Mucosa of rectum (tissue), 2 donors: ENCODE results near the gene GHRL.

Source experiments
- H3K27ac ChIP-seq, 2 donors: one replicate each; pipeline ENCODE4 v1.7.0; 2013; ENCODE audit warnings: inconsistent platforms in 2 of 2, low read depth in 2 of 2, low read length in 2 of 2
- H3K27me3 ChIP-seq, 2 donors: one replicate each; pipeline ENCODE4 v1.7.0; 2013; ENCODE audit warnings: low read length in 2 of 2; ENCODE audit not compliant: control insufficient read depth in 2 of 2, insufficient read depth in 2 of 2
- H3K36me3 ChIP-seq, 2 donors: one replicate each; pipeline ENCODE4 v1.7.0; 2013; ENCODE audit warnings: low read length in 2 of 2; ENCODE audit not compliant: control insufficient read depth in 2 of 2, insufficient read depth in 2 of 2
- H3K4me1 ChIP-seq, 2 donors: one replicate each; pipeline ENCODE4 v1.7.0; 2013; ENCODE audit warnings: low read length in 2 of 2, mild to moderate bottlenecking in 1 of 2; ENCODE audit not compliant: control insufficient read depth in 2 of 2, insufficient read depth in 2 of 2
- H3K4me3 ChIP-seq, 2 donors: one replicate each; pipeline ENCODE4 v1.7.0; 2013; ENCODE audit warnings: low read length in 2 of 2
- H3K9ac ChIP-seq, 2 donors: one replicate each; pipeline ENCODE4 v1.7.0; 2013; ENCODE audit warnings: low read length in 2 of 2, low read depth in 1 of 2, mild to moderate bottlenecking in 1 of 2
- H3K9me3 ChIP-seq, 2 donors: one replicate each; pipeline ENCODE4 v1.7.0; 2013; ENCODE audit warnings: low read length in 2 of 2; ENCODE audit not compliant: control insufficient read depth in 2 of 2
- donor health status: healthy.
- donor health status: Normal muscosa, but diverticular disease.

The GHRL gene

DNA sequence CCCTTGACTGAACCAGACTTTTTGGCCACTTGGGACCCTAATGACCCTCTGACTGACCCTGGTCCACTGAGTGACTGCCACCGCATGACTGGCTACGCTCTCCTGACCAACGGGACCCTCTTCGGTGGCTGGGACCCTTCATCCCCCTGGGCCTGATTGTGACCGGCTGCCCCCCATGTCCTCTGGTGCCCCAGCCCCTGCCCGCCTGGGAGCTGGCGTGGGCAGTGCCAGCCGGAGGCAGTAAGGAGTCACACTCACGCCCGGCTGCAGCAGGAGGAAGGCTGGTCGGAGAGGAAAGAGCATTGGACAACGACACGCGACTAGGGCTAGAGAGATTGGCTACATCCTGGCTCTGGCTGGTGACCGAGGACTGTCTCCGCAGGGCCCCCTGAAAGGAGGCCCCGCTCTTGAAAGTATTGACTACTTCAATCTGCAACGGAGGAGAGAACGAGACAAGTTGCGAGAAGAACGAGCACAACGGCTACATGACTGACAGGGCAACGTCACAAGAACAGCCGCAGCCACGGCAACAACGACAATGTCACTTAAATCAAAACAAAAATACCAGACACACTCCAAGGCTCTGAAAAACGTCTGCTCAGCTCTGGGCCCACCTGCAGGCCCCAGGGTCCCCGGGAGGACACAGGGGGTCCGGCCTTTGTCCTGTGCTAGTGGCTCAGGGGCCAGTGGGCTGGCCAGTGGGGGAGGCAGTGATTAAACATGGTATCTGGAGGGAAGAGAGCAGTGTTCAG lies 43.3 kb upstream of the GHRL start:
- Histone ChIP-seq H3K36me3 (no peaks in the 10 kb centered on the region), H3K4me3 (no peak overlapping the region), H3K9ac (no peak overlapping the region), H3K27ac (no peak overlapping the region), H3K27me3 (peaks cover 0 to 2% of the 10 kb centered on the region in 2 donors), H3K4me1 (no peaks in the 10 kb centered on the region), H3K9me3 (no peaks in the 10 kb centered on the region)

DNA sequence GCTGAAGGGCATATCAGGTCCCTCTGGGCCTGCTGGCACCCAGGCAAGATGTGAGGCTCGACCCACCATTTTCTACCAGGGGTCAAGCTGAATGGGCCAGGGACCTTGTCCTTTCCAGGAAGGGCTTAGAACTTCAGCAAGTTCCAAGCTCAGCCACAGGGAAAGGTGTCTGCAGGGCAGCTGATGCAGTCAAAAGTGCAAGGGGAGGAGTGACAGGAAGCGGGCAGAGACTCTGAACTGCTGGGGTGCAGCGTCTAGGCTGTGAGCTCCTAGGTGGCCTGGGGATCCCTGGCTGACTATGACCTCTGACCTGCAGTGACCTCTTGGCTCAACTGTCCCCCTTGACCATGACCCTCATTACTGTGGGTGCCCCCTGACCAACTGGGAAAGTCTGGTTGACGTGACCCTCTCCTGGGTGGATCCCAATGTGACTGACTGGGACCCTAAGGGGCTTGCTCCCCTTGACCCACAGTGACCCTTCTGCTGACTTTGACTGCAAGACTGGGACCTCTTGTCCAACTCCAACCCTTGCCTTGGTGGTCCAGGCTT lies 42.5 kb upstream of the GHRL start:
- H3K9ac ChIP-seq, result no peak overlapping the region
- H3K27me3 ChIP-seq, result peaks cover 0 to 2% of the 10 kb centered on the region in 2 donors

DNA sequence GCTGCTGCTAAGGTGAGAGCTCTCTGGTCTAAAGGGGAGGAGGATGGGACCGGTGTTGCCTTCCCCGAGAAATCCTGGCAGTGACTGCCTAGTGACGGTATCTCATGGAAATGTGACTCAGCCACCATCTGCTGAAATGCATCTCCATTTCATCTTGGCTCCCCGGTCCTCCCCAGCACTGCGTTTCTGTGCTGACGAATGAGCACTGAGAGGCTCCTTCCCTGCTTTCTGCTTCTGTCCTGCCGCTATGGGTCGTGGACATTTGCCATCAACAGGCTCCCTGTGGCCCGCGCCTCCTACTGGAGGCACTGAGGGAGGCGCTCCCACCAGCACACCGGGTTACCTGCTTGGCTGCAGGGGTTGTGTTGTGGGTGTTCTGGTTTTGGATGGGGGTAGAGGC lies 41.7 kb upstream of the GHRL start:
- H3K27ac ChIP-seq, result no peak overlapping the region
- peaks cover 0 to 2% of the 10 kb centered on the region in 2 donors for H3K27me3 ChIP-seq
- no peaks in the 10 kb centered on the region for H3K4me1 ChIP-seq
- H3K36me3 ChIP-seq, result no peaks in the 10 kb centered on the region
- H3K4me3 ChIP-seq, result no peak overlapping the region
- no peak overlapping the region for H3K9ac ChIP-seq
- no peaks in the 10 kb centered on the region for H3K9me3 ChIP-seq

More for the DNA sequence above, 42.5 kb upstream of the GHRL start:
- no peak overlapping the region for H3K4me3 ChIP-seq
- no peaks in the 10 kb centered on the region for H3K4me1 ChIP-seq
- H3K9me3 ChIP-seq, result no peaks in the 10 kb centered on the region
- no peak overlapping the region for H3K27ac ChIP-seq
- no peaks in the 10 kb centered on the region for H3K36me3 ChIP-seq

DNA sequence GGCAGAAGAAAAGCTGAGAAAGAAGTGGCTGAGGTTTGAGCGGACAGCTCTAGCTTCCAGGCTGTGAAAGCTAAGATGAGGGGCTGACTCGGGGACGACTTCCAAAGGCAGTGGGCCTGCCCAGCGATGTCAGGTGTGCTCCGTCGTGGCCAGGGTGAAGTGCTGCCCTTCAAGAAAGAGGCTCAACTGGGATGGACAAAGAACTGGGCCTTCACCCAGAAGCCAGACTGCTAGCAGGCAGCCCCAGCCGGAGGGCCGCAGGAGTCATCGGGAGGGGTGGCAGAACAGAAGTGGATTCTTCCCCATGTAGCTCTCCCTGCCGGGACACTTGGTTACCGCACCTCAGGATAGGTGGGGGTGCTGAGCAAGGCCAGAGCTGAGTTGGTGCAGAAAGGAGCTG lies 41.3 kb upstream of the GHRL start:
- Histone ChIP-seq H3K9ac (no peak overlapping the region), H3K4me3 (no peak overlapping the region), H3K36me3 (no peaks in the 10 kb centered on the region), H3K4me1 (no peaks in the 10 kb centered on the region), H3K9me3 (no peaks in the 10 kb centered on the region), H3K27ac (no peak overlapping the region), H3K27me3 (peaks cover 0 to 2% of the 10 kb centered on the region in 2 donors)

DNA sequence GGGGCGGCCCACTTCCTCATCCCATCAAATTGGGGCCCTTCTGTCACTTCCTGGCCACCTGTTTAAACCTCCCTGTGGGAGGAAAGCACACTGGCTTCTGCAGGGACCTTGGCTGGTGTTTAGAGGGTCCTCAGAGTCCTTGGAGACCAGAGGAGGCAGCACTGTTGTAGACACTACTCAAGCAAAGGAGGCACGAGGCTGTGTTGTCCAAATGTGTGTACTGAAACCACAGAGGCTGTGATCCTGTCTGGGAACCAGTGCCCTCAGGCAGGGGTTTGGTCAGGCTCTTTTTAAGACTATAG lies 40.6 kb upstream of the GHRL start:
- Histone ChIP-seq H3K27me3 (peaks cover 0 to 2% of the 10 kb centered on the region in 2 donors), H3K9ac (no peak overlapping the region), H3K4me1 (no peaks in the 10 kb centered on the region), H3K9me3 (no peaks in the 10 kb centered on the region), H3K27ac (no peak overlapping the region), H3K36me3 (no peaks in the 10 kb centered on the region), H3K4me3 (no peak overlapping the region)

DNA sequence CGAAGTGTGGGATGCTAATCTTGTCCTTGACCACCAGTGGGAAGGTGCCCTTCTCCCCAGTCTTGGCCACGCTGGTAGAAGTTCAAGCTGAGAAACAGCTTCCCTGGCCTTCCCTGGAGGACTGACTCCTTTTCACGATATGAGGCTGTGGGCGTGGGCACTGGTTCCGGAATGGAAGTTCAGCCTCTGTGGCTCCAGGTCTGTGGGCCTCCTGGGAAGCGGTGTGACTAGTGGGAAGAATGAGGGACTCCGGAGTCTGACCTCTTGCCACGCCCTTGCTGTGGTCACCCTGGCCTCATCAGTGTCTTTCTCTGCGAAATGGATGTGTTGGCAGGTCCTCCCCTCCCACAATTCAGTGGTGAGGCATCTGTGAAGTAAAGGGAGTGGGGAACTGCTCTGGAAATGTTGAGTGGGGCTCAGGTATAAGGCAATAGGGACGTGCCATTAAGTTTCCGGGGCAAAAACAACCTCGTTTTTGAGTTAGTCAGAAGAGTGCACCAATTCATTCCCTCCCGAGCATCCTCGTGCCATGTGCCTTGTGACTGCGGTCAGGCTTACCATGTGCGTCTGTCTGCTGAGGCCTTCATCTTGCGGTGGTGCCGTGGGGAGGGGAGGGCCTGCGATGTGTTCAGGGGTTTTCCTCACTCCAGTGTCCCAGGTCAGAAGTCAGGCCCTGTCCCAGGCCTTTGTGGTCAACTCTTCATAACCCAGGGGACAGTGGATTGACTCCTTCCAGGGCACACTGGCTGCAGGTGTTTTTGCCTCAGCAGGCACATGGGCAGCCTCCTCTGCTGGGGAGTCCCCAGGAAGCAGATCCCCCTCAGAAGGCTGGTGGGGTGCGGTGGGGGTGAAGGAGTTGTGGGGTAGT lies 40.0 kb upstream of the GHRL start:
- Histone ChIP-seq H3K27me3 (peaks cover 0 to 3% of the 10 kb centered on the region in 2 donors), H3K36me3 (no peaks in the 10 kb centered on the region), H3K27ac (no peak overlapping the region), H3K4me1 (no peaks in the 10 kb centered on the region), H3K9me3 (no peaks in the 10 kb centered on the region), H3K4me3 (no peak overlapping the region), H3K9ac (no peak overlapping the region)

DNA sequence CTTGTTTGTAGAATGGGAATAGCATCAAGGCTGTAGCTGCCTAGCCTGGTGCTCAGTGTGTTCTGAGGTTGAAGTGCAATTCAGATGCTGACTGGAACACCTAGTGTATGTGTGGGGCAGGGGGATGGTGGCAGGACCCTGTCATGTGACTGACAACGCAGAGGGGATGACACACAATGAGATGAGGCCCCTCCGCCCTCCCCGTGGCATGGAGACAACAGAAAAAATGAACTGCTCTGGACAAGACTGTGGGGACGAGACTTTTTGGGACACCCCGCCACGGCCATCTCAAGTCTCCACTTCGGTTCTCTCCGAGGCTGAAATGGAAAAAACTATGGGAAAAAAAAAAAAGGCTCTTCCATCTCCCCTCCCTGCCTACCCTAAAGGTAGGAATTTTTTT lies 38.6 kb upstream of the GHRL start:
- Histone ChIP-seq H3K36me3 (no peaks in the 10 kb centered on the region), H3K27ac (no peak overlapping the region), H3K9ac (no peak overlapping the region), H3K9me3 (no peaks in the 10 kb centered on the region), H3K4me3 (no peak overlapping the region), H3K27me3 (peaks cover 0 to 5% of the 10 kb centered on the region in 2 donors), H3K4me1 (no peaks in the 10 kb centered on the region)

DNA sequence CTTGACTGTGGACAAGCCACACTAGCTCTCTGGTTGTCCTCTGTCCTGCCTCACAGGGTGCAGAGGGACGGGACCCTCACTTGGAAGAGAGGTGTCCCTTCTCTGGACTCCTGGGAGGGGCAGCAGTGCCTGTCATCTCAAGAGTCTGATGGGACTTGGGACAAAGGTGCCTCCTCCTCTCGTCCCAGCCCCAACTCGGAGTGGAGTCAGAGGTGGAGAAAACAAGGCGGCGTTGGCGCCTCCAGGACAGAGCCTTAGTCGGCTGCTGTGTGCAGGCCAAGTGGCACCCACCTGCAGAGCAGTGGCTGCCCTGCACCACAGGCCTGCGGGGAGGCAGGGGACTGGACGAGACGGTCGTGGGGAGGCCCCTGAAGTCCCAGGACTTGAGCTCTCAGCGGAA lies 37.6 kb upstream of the GHRL start:
- H3K36me3 ChIP-seq, result no peaks in the 10 kb centered on the region
- H3K9me3 ChIP-seq, result no peaks in the 10 kb centered on the region
- peaks cover 0 to 7% of the 10 kb centered on the region in 2 donors for H3K27me3 ChIP-seq
- H3K4me1 ChIP-seq, result no peaks in the 10 kb centered on the region
- no peak overlapping the region for H3K4me3 ChIP-seq
- H3K27ac ChIP-seq, result no peak overlapping the region
- H3K9ac ChIP-seq, result no peak overlapping the region

DNA sequence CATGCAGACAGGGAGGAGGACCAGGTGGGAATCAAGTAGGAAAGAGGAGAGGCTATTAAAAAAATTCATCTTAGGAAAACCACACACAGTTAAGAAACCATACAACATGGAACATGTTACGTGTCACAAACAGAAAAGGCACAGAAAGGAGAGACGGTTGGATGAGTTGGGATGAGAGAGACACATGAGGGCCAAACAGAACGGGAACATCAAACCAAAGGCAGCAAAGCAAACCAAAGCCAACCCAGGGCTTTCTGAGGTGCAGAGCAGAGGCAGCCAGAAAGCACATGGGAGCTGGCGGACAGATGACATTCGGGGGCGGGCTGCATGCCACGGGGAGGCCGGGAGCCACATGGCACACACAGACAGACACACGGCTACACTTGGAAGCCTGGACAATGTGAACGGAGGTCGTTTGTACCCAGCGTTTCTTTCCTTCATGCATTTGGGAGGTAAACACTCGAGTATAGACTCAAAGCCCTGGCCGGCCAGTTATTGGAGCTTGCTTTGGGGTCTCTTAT lies 36.8 kb upstream of the GHRL start:
- Histone ChIP-seq H3K4me3 (no peak overlapping the region), H3K36me3 (no peaks in the 10 kb centered on the region), H3K9ac (no peak overlapping the region), H3K4me1 (no peaks in the 10 kb centered on the region), H3K27ac (no peak overlapping the region), H3K9me3 (no peaks in the 10 kb centered on the region), H3K27me3 (peaks cover 0 to 7% of the 10 kb centered on the region in 2 donors)

DNA sequence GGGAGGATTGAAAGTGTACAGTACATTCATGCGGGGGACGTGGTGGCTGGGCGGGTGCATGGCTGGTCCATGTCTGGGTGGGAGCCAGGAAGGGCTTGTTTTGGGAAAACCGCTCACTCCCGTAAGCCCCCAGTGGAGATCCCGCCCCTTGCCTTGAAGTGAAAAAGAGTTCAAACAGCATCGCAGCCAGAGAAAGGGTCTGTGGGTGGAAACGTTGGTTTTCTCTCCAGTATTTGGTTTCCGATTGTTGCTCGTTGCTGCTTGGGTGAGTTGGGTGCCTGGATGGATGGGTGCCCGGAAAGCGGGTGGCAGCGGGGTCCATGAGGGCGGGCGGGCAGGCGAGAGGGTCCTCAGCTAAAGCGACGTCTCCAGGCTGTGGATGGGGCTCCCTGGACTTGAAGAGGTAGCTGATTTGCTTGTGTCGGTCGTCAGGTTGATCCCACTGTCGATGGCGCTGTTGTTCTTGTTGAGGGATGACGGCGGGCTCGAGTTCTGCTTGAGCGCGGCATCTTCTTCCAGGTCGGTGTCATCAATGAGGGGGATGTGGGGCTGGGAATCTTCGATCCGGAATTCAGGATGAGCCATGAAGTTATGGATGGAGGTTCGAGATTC lies 35.8 kb upstream of the GHRL start:
- Histone ChIP-seq H3K9ac (no peak overlapping the region), H3K4me3 (no peak overlapping the region), H3K27me3 (peaks cover 0 to 7% of the 10 kb centered on the region in 2 donors), H3K27ac (no peak overlapping the region), H3K36me3 (no peaks in the 10 kb centered on the region), H3K4me1 (no peaks in the 10 kb centered on the region), H3K9me3 (no peaks in the 10 kb centered on the region)
